GM23338 (cell line): ENCODE results near the gene KSR2. TPM values are rescaled to one million over a fixed set of nuclear protein-coding genes. Genes with fewer than 3 reads are reported as not detected.

Experiments
- ATAC-seq: fragments of 200-7000 bp; cut with Tn5 transposase; 3 replicates; pipeline ENCODE4 v1.9.1; 2020
- DNase-seq: peaks from one replicate; pipeline ENCODE4 v3.0.0-alpha.2; 2015; ENCODE audit warnings: low spot score
- H2AFZ ChIP-seq: fragments of 200-600 bp; sonication (generic); 2 replicates; pipeline ENCODE4 v1.8.0; 2016; ENCODE audit warnings: antibody characterized with exemption, mild to moderate bottlenecking, moderate library complexity
- H3F3A ChIP-seq: fragments of 200-600 bp; sonication (generic); replicated peaks from 2 replicates; pipeline ENCODE4 v1.8.0; 2017; ENCODE audit warnings: antibody characterized with exemption, mixed run types, low read depth
- H3K27ac ChIP-seq: fragments of 200-600 bp; sonication (generic); 2 replicates; pipeline ENCODE4 v1.6.1; 2016; ENCODE audit warnings: low read depth
- H3K27me3 ChIP-seq: fragments of 200-600 bp; sonication (generic); 2 replicates; pipeline ENCODE4 v1.8.0; 2016; ENCODE audit warnings: mild to moderate bottlenecking, mixed run types, moderate library complexity; ENCODE audit not compliant: insufficient read depth
- H3K36me3 ChIP-seq: fragments of 200-600 bp; sonication (generic); 2 replicates; pipeline ENCODE4 v1.8.0; 2016; ENCODE audit warnings: mild to moderate bottlenecking; ENCODE audit not compliant: insufficient read depth
- H3K4me1 ChIP-seq: fragments of 200-600 bp; sonication (generic); 2 replicates; pipeline ENCODE4 v1.8.0; 2016; ENCODE audit warnings: mild to moderate bottlenecking, moderate library complexity; ENCODE audit not compliant: insufficient read depth
- H3K4me2 ChIP-seq: fragments of 200-600 bp; sonication (generic); 2 replicates; pipeline ENCODE4 v1.7.1; 2017; ENCODE audit warnings: mixed run types
- H3K4me3 ChIP-seq: fragments of 200-600 bp; sonication (generic); 2 replicates; pipeline ENCODE4 v1.6.1; 2016; ENCODE audit warnings: mixed run types
- H3K79me2 ChIP-seq: fragments of 200-600 bp; sonication (generic); replicated peaks from 2 replicates; pipeline ENCODE4 v1.8.0; 2017; ENCODE audit warnings: mild to moderate bottlenecking; ENCODE audit not compliant: insufficient read depth
- H3K9me2 ChIP-seq: fragments of 200-600 bp; sonication (generic); 2 replicates; pipeline ENCODE4 v1.8.0; 2017; ENCODE audit not compliant: insufficient read depth
- H4K20me1 ChIP-seq: fragments of 200-600 bp; sonication (generic); replicated peaks from 2 replicates; pipeline ENCODE4 v1.8.0; 2017; ENCODE audit warnings: mild to moderate bottlenecking; ENCODE audit not compliant: insufficient read depth
- H3K27ac Mint-ChIP-seq: 2 replicates; pipeline ENCODE4 v1.8.0; 2020; ENCODE audit warnings: inconsistent platforms, mild to moderate bottlenecking, moderate library complexity, mixed read lengths
- H3K27me3 Mint-ChIP-seq: 3 replicates; pipeline ENCODE4 v1.8.0; 2022; ENCODE audit warnings: low read depth, mild to moderate bottlenecking, moderate library complexity, mixed read lengths, inconsistent platforms; ENCODE audit not compliant: insufficient read depth, poor library complexity
- H3K36me3 Mint-ChIP-seq: 3 replicates; pipeline ENCODE4 v1.8.0; 2021; ENCODE audit warnings: low read depth, mild to moderate bottlenecking, inconsistent platforms, moderate library complexity, mixed read lengths
- H3K4me1 Mint-ChIP-seq: 3 replicates; pipeline ENCODE4 v1.8.0; 2020; ENCODE audit warnings: mild to moderate bottlenecking, inconsistent platforms, mixed read lengths
- H3K4me3 Mint-ChIP-seq: 3 replicates; pipeline ENCODE4 v1.8.0; 2021; ENCODE audit warnings: moderate library complexity, mild to moderate bottlenecking, inconsistent platforms, mixed read lengths
- H3K9me3 Mint-ChIP-seq: 3 replicates; pipeline ENCODE4 v1.8.0; 2020; ENCODE audit warnings: moderate library complexity, mild to moderate bottlenecking, inconsistent platforms, mixed read lengths
- CREB1 ChIP-seq: fragments of 250-450 bp; sonication (Bioruptor Pico); IDR thresholded peaks from 2 replicates; pipeline ENCODE4 v1.5.0; 2020; ENCODE audit warnings: low read depth, mild to moderate bottlenecking, moderate library complexity
- EZH2 ChIP-seq: fragments of 200-600 bp; sonication (generic); IDR thresholded peaks from one replicate; pipeline ENCODE4 v1.8.0; 2017; ENCODE audit warnings: antibody characterized with exemption, mild to moderate bottlenecking, low read depth; ENCODE audit not compliant: unreplicated experiment
- EZH2phosphoT487 ChIP-seq: fragments of 200-600 bp; sonication (generic); IDR thresholded peaks from one replicate; pipeline ENCODE4 v1.8.1; 2018; ENCODE audit warnings: antibody characterized with exemption; ENCODE audit not compliant: unreplicated experiment
- JUNB ChIP-seq: IDR thresholded peaks from one replicate; pipeline ENCODE4 v1.6.1; 2016; ENCODE audit warnings: antibody characterized with exemption; ENCODE audit not compliant: unreplicated experiment
- NANOG ChIP-seq: IDR thresholded peaks from 2 replicates; pipeline ENCODE4 v1.6.1; 2016; ENCODE audit warnings: antibody characterized with exemption, borderline replicate concordance
- POLR2AphosphoS5 ChIP-seq: IDR thresholded peaks from 2 replicates; pipeline ENCODE4 v1.6.1; 2016; ENCODE audit warnings: antibody characterized with exemption, low read depth
- STAT1 ChIP-seq: IDR thresholded peaks from one replicate; pipeline ENCODE4 v1.6.1; 2016; ENCODE audit warnings: antibody characterized with exemption; ENCODE audit not compliant: unreplicated experiment
- ZNF114 ChIP-seq: fragments of 250-450 bp; sonication (Bioruptor Pico); IDR thresholded peaks from 2 replicates; pipeline ENCODE4 v1.5.0; 2020; ENCODE audit warnings: mild to moderate bottlenecking, moderate library complexity
- ZNF331 ChIP-seq: fragments of 250-450 bp; sonication (Bioruptor Pico); IDR thresholded peaks from 2 replicates; pipeline ENCODE4 v1.5.0; 2020; ENCODE audit warnings: low read depth, mild to moderate bottlenecking, moderate library complexity
- polyA plus RNA-seq: library from polyadenylated mRNA; unstranded; fragments of >200 nt; fragmentation: Nextera tagmentation; extraction: Ambion mirVana; gene quantifications from 2 replicates; pipeline ENCODE4 v1.2.1, GENCODE V29; 2016
- total RNA-seq: library from RNA; depleted of rRNA; stranded (reverse); fragments of >200 nt; shearing (Covaris generic); gene quantifications from 2 replicates; pipeline ENCODE4 v1.2.3, GENCODE V29; 2014
- TF ChIP-seq, protein P1 (sequence below): fragments of 250-450 bp; sonication (Bioruptor Pico); IDR thresholded peaks from 2 replicates; pipeline ENCODE4 v1.5.0; 2020; ENCODE audit warnings: mild to moderate bottlenecking, moderate library complexity
- TF ChIP-seq, protein P2 (sequence below): IDR thresholded peaks from one replicate; pipeline ENCODE4 v1.6.1; 2018; ENCODE audit warnings: antibody characterized with exemption; ENCODE audit not compliant: unreplicated experiment
- TF ChIP-seq, protein P3 (sequence below), 2 experiments: fragments of 200-600 bp in 1 of 2; sonication (generic) in 1 of 2; conservative IDR thresholded peaks; 2 replicates each; pipeline versions ENCODE4 v1.5.1 to v1.6.1; 2016 to 2017; ENCODE audit warnings: antibody characterized with exemption in 2 of 2, low read depth in 2 of 2, mild to moderate bottlenecking in 2 of 2, moderate library complexity in 1 of 2
- TF ChIP-seq, protein P4 (sequence below): IDR thresholded peaks from 2 replicates; pipeline ENCODE4 v1.6.1; 2016; ENCODE audit warnings: antibody characterized with exemption

The KSR2 gene
- total and polyA plus RNA-seq, 2 experiments from 2014 or later = 1.1 to 2.7 TPM

DNA sequence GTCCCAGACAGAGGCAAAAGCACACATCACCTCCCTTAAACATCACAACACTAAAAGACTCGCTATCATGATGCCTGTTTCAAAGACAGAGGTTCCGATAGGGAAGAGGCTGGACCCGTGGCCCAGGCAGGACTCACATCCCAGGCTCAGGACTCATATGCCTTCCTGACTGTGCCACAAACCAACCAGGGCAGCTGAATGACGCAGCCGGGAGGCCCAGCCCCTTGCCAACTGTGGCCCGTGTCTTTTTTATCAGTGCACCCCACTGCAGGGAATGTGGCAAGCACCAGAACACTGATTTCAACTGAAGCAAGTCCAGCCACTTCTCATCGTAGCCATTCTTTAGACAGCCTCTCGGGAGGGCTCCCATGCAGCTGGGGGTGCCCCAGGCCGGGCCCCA lies 132.3 kb downstream of the KSR2 start (continued):
- TF ChIP-seq, protein P1, sequence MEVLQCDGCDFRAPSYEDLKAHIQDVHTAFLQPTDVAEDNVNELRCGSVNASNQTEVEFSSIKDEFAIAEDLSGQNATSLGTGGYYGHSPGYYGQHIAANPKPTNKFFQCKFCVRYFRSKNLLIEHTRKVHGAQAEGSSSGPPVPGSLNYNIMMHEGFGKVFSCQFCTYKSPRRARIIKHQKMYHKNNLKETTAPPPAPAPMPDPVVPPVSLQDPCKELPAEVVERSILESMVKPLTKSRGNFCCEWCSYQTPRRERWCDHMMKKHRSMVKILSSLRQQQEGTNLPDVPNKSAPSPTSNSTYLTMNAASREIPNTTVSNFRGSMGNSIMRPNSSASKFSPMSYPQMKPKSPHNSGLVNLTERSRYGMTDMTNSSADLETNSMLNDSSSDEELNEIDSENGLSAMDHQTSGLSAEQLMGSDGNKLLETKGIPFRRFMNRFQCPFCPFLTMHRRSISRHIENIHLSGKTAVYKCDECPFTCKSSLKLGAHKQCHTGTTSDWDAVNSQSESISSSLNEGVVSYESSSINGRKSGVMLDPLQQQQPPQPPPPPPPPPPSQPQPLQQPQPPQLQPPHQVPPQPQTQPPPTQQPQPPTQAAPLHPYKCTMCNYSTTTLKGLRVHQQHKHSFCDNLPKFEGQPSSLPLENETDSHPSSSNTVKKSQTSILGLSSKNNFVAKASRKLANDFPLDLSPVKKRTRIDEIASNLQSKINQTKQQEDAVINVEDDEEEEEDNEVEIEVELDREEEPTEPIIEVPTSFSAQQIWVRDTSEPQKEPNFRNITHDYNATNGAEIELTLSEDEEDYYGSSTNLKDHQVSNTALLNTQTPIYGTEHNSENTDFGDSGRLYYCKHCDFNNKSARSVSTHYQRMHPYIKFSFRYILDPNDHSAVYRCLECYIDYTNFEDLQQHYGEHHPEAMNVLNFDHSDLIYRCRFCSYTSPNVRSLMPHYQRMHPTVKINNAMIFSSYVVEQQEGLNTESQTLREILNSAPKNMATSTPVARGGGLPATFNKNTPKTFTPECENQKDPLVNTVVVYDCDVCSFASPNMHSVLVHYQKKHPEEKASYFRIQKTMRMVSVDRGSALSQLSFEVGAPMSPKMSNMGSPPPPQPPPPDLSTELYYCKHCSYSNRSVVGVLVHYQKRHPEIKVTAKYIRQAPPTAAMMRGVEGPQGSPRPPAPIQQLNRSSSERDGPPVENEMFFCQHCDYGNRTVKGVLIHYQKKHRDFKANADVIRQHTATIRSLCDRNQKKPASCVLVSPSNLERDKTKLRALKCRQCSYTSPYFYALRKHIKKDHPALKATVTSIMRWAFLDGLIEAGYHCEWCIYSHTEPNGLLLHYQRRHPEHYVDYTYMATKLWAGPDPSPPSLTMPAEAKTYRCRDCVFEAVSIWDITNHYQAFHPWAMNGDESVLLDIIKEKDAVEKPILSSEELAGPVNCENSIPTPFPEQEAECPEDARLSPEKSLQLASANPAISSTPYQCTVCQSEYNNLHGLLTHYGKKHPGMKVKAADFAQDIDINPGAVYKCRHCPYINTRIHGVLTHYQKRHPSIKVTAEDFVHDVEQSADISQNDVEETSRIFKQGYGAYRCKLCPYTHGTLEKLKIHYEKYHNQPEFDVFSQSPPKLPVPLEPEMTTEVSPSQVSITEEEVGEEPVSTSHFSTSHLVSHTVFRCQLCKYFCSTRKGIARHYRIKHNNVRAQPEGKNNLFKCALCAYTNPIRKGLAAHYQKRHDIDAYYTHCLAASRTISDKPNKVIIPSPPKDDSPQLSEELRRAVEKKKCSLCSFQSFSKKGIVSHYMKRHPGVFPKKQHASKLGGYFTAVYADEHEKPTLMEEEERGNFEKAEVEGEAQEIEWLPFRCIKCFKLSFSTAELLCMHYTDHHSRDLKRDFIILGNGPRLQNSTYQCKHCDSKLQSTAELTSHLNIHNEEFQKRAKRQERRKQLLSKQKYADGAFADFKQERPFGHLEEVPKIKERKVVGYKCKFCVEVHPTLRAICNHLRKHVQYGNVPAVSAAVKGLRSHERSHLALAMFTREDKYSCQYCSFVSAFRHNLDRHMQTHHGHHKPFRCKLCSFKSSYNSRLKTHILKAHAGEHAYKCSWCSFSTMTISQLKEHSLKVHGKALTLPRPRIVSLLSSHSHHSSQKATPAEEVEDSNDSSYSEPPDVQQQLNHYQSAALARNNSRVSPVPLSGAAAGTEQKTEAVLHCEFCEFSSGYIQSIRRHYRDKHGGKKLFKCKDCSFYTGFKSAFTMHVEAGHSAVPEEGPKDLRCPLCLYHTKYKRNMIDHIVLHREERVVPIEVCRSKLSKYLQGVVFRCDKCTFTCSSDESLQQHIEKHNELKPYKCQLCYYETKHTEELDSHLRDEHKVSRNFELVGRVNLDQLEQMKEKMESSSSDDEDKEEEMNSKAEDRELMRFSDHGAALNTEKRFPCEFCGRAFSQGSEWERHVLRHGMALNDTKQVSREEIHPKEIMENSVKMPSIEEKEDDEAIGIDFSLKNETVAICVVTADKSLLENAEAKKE (CRISPR knock-in tag) = no peak

DNA sequence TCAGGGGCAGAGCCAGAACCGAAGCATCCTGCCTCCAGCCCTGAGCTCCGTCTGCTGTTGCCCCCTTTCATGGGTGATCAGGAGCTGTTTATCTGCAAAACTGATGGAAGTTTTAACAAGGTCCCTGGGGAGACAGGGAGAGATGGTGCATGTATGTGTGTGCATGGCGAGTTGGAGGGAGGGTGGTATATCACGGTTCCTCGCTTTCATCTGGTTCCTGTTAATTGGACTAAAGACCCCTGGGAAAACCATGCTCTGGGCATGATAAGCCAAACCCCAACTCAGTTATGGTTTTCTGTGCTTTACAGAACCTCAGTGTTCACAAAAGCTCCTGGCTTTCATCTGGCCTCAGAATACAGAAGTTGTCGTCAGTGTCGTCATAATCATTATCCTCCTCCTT lies 133.6 kb downstream of the KSR2 start:
- H3F3A ChIP-seq = no peaks in the 10 kb centered on the region
- H4K20me1 ChIP-seq = no peaks in the 10 kb centered on the region
- H3K9me2 ChIP-seq = no peaks in the 10 kb centered on the region
- no peaks in the 10 kb centered on the region for H3K36me3 ChIP-seq
- no peaks in the 10 kb centered on the region for H3K4me1 ChIP-seq
- H2AFZ ChIP-seq = no peak overlapping the region
- no peak for DNase-seq
- no peak for ATAC-seq
- no peaks in the 10 kb centered on the region for H3K9me3 Mint-ChIP-seq
- no peak overlapping the region for H3K27ac Mint-ChIP-seq
- H3K4me2 ChIP-seq = no peak overlapping the region
- peaks cover 3% of the 10 kb centered on the region for H3K27me3 Mint-ChIP-seq
- H3K36me3 Mint-ChIP-seq = no peaks in the 10 kb centered on the region
- no peaks in the 10 kb centered on the region for H3K79me2 ChIP-seq
- no peaks in the 10 kb centered on the region for H3K27me3 ChIP-seq
- no peak overlapping the region for H3K27ac ChIP-seq
- no peak overlapping the region for H3K4me3 ChIP-seq
- peaks cover 10% of the 10 kb centered on the region for H3K4me1 Mint-ChIP-seq
- H3K4me3 Mint-ChIP-seq = no peak overlapping the region
- TF ChIP-seq POLR2AphosphoS5 (no peak), EZH2 (no peak), ZNF114 (CRISPR knock-in tag) (no peak), NANOG (no peak), EZH2phosphoT487 (no peak), STAT1 (no peak), CREB1 (no peak), JUNB (no peak), ZNF331 (CRISPR knock-in tag) (no peak)
- TF ChIP-seq, protein P2, sequence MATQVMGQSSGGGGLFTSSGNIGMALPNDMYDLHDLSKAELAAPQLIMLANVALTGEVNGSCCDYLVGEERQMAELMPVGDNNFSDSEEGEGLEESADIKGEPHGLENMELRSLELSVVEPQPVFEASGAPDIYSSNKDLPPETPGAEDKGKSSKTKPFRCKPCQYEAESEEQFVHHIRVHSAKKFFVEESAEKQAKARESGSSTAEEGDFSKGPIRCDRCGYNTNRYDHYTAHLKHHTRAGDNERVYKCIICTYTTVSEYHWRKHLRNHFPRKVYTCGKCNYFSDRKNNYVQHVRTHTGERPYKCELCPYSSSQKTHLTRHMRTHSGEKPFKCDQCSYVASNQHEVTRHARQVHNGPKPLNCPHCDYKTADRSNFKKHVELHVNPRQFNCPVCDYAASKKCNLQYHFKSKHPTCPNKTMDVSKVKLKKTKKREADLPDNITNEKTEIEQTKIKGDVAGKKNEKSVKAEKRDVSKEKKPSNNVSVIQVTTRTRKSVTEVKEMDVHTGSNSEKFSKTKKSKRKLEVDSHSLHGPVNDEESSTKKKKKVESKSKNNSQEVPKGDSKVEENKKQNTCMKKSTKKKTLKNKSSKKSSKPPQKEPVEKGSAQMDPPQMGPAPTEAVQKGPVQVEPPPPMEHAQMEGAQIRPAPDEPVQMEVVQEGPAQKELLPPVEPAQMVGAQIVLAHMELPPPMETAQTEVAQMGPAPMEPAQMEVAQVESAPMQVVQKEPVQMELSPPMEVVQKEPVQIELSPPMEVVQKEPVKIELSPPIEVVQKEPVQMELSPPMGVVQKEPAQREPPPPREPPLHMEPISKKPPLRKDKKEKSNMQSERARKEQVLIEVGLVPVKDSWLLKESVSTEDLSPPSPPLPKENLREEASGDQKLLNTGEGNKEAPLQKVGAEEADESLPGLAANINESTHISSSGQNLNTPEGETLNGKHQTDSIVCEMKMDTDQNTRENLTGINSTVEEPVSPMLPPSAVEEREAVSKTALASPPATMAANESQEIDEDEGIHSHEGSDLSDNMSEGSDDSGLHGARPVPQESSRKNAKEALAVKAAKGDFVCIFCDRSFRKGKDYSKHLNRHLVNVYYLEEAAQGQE = no peak
- TF ChIP-seq, protein P3, sequence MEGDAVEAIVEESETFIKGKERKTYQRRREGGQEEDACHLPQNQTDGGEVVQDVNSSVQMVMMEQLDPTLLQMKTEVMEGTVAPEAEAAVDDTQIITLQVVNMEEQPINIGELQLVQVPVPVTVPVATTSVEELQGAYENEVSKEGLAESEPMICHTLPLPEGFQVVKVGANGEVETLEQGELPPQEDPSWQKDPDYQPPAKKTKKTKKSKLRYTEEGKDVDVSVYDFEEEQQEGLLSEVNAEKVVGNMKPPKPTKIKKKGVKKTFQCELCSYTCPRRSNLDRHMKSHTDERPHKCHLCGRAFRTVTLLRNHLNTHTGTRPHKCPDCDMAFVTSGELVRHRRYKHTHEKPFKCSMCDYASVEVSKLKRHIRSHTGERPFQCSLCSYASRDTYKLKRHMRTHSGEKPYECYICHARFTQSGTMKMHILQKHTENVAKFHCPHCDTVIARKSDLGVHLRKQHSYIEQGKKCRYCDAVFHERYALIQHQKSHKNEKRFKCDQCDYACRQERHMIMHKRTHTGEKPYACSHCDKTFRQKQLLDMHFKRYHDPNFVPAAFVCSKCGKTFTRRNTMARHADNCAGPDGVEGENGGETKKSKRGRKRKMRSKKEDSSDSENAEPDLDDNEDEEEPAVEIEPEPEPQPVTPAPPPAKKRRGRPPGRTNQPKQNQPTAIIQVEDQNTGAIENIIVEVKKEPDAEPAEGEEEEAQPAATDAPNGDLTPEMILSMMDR (conservative IDR thresholded peaks at IDR 0.05; ENCODE audit: low read depth in 2 of 2) = no peak
- TF ChIP-seq, protein P4, sequence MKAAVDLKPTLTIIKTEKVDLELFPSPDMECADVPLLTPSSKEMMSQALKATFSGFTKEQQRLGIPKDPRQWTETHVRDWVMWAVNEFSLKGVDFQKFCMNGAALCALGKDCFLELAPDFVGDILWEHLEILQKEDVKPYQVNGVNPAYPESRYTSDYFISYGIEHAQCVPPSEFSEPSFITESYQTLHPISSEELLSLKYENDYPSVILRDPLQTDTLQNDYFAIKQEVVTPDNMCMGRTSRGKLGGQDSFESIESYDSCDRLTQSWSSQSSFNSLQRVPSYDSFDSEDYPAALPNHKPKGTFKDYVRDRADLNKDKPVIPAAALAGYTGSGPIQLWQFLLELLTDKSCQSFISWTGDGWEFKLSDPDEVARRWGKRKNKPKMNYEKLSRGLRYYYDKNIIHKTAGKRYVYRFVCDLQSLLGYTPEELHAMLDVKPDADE = no peak
